Panc1 (cell line): ENCODE results near the gene NCL. TPM values are rescaled to one million over a fixed set of nuclear protein-coding genes. Genes with fewer than 3 reads are reported as not detected.
A peak's percentile ranks its signal among the peaks of the same experiment; 100 is the strongest.

ENCODE experiments used
- ATAC-seq: fragments of 200-7000 bp; cut with Tn5 transposase; 2 replicates; pipeline ENCODE4 v1.9.1; 2020; ENCODE audit warnings: mild to moderate bottlenecking, moderate library complexity
- BruUV-seq: library from RNA; stranded (reverse); fragments of 400-500 nt; replicated peaks from 2 replicates; lab custom pipeline; 2021; lab: Mats Ljungman, UMichigan
- CTCF ChIA-PET: fragments of 300-600 bp; sonication (Branson Sonifier 250); formaldehyde crosslinking; loops from one replicate; lab custom pipeline; 2022; ENCODE audit warnings: antibody characterized with exemption; lab: Charles Lee
- POLR2A ChIA-PET: fragments of 300-600 bp; sonication (Branson Sonifier 250); formaldehyde crosslinking; loops from one replicate; lab custom pipeline; 2022; ENCODE audit warnings: antibody characterized with exemption; lab: Charles Lee
- DNase-seq: peaks from one replicate; pipeline ENCODE4 v3.0.0-alpha.2; 2010; ENCODE audit warnings: low read depth, low spot score
- H3K27ac ChIP-seq: 2 replicates; pipeline ENCODE4 v1.5.1; 2011; ENCODE audit warnings: mild to moderate bottlenecking, low read length, inconsistent platforms
- H3K27me3 ChIP-seq: fragments of 200-500 bp; sonication (Bioruptor generic); 2 replicates; pipeline ENCODE4 v1.6.0; 2014; ENCODE audit warnings: low read length, inconsistent platforms; ENCODE audit not compliant: control insufficient read depth, insufficient read depth
- H3K36me3 ChIP-seq: fragments of 200-500 bp; sonication (Bioruptor generic); 2 replicates; pipeline ENCODE4 v1.5.1; 2014; ENCODE audit warnings: inconsistent platforms, mild to moderate bottlenecking, low read length, moderate library complexity; ENCODE audit not compliant: control insufficient read depth, insufficient read depth
- H3K4me1 ChIP-seq: 2 replicates; pipeline ENCODE4 v1.5.1; 2011; ENCODE audit warnings: inconsistent platforms, mild to moderate bottlenecking, low read length, moderate library complexity; ENCODE audit not compliant: control insufficient read depth, insufficient read depth
- H3K4me3 ChIP-seq, 2 experiments: 2 replicates each; pipeline ENCODE4 v1.5.1; 2011 to 2012; ENCODE audit warnings: low read depth in 2 of 2, low read length in 2 of 2, mild to moderate bottlenecking in 2 of 2, inconsistent platforms in 1 of 2, moderate library complexity in 1 of 2
- H3K9me3 ChIP-seq: fragments of 200-500 bp; sonication (Bioruptor generic); 2 replicates; pipeline ENCODE4 v1.5.1; 2014; ENCODE audit warnings: low read depth, mild to moderate bottlenecking, inconsistent platforms, low read length, moderate library complexity; ENCODE audit not compliant: control insufficient read depth, insufficient read depth
- CTCF ChIP-seq: fragments of 450-650 bp; IDR thresholded peaks from 2 replicates; pipeline ENCODE4 v1.5.1; 2017; ENCODE audit warnings: mild to moderate bottlenecking
- POLR2AphosphoS5 ChIP-seq: IDR thresholded peaks from 2 replicates; pipeline ENCODE4 v1.6.1; 2012; ENCODE audit warnings: mild to moderate bottlenecking, low read depth, low read length, moderate library complexity
- REST ChIP-seq, 2 experiments: IDR thresholded peaks; 2 replicates each; pipeline ENCODE4 v1.6.1; 2011 to 2012; ENCODE audit warnings: low read depth in 2 of 2, control low read depth in 1 of 2, low read length in 1 of 2, mild to moderate bottlenecking in 1 of 2, moderate library complexity in 1 of 2; ENCODE audit not compliant: insufficient read depth in 1 of 2
- SIN3A ChIP-seq: IDR thresholded peaks from 2 replicates; pipeline ENCODE4 v1.6.1; 2012; ENCODE audit warnings: low read depth, mild to moderate bottlenecking, low read length, moderate library complexity, borderline replicate concordance; ENCODE audit not compliant: insufficient read depth
- TCF7L2 ChIP-seq: IDR thresholded peaks from 2 replicates; pipeline ENCODE4 v1.6.1; 2011; ENCODE audit warnings: mild to moderate bottlenecking, low read depth, low read length, inconsistent platforms
- in situ Hi-C: cut with HindIII; loops from 2 replicates; pipeline ENCODE4 v1.10.0; 2016; ENCODE audit warnings: low sequenced_read_pairs, low pct_unique_long_range_greater_than_20kb
- intact Hi-C: fragments of 100-400 bp; cut with micrococcal nuclease; formaldehyde crosslinking; loops from one replicate; pipeline ENCODE4 v1.10.0; 2022; ENCODE audit not compliant: unreplicated experiment
- total RNA-seq: library from RNA; stranded (reverse); gene quantifications from one replicate; pipeline ENCODE4 v1.2.1, GENCODE V29; 2021; ENCODE audit not compliant: unreplicated experiment

Gene NCL
- total RNA-seq, 1 experiment from 2014 or later, result 778 TPM

- TF ChIP-seq TCF7L2 (no peak), SIN3A (peak; percentile 11; the same call in 1 of the 2 replicates)
Observed at GRCh38 chr2:231464576-231465540, 574 bp upstream of the NCL start.

GRCh38 chr2:231462729-231463465 lies 1.4 kb downstream of the NCL start:
- no peak for ATAC-seq
- Histone ChIP-seq H3K4me1 (peaks cover 22% of the 10 kb centered on the region), H3K27me3 (no peaks in the 10 kb centered on the region), H3K36me3 (peaks cover 54% of the 10 kb centered on the region), H3K27ac (peak overlapping the region; percentile 94), H3K4me3 (peak overlapping the region; percentile 93 to 100), H3K9me3 (no peaks in the 10 kb centered on the region)
- CTCF ChIA-PET, result interaction anchor here (0.6 kb wide), 2 partner anchors 11 to 12 kb away, joined by 3 to 9 read pairs; no protein-coding TSS in a partner anchor
- no peak for TF ChIP-seq SIN3A
- no peak for TF ChIP-seq CTCF
- no peak for TF ChIP-seq TCF7L2
- no peak; the same call in 1 of the 2 replicates for TF ChIP-seq POLR2AphosphoS5
- TF ChIP-seq REST (IDR thresholded peaks at IDR 0.05; ENCODE audit: insufficient read depth in 1 of 2, low read depth in 2 of 2, low read length in 1 of 2), result no peak
- POLR2A ChIA-PET, result no interaction called here
- no peak for DNase-seq
- in situ Hi-C loops (no loop called here), intact Hi-C loops (no loop called here)
- BruUV-seq, result no TSS peak

More at GRCh38 chr2:231464576-231465540, 574 bp upstream of the NCL start:
- BruUV-seq, result TSS peak; percentile 99
- Histone ChIP-seq H3K9me3 (no peaks in the 10 kb centered on the region), H3K4me1 (peaks cover 19% of the 10 kb centered on the region), H3K36me3 (peaks cover 36% of the 10 kb centered on the region), H3K27ac (peak overlapping the region; percentile 98), H3K4me3 (peak overlapping the region; percentile 93 to 94), H3K27me3 (no peaks in the 10 kb centered on the region)
- in situ Hi-C loops (no loop called here), intact Hi-C loops (no loop called here)
- CTCF ChIA-PET, result interaction anchor here (0.6 to 1.5 kb wide), 5 partner anchors 18 to 1823 kb away, joined by 3 to 11 read pairs (median 7); no protein-coding TSS in a partner anchor
- POLR2A ChIA-PET, result interaction anchor here (0.5 to 1.4 kb wide), 13 partner anchors 11 to 1143 kb away, joined by 3 to 17 read pairs (median 5); no protein-coding TSS in a partner anchor
- peak; percentile 63 for ATAC-seq
- no peak for DNase-seq
